Activated CD4-positive, alpha-beta T cell treated with anti-CD3 and anti-CD28 coated beads for 4 hours (primary cell): ENCODE results near the gene PIBF1.
"Not testable (repeated sequence)": the region's sequence is repeated elsewhere in the genome, so short reads cannot be mapped to it uniquely, and the experiment has no call there.

ENCODE experiments used
- DNase-seq, 2 donors: peaks; one replicate each; pipeline ENCODE4 v3.0.0-alpha.2; 2020

Gene PIBF1

GRCh38 chr13:73035660-73036059 lies 253.7 kb downstream of the PIBF1 start:
- no peak for DNase-seq

DNA sequence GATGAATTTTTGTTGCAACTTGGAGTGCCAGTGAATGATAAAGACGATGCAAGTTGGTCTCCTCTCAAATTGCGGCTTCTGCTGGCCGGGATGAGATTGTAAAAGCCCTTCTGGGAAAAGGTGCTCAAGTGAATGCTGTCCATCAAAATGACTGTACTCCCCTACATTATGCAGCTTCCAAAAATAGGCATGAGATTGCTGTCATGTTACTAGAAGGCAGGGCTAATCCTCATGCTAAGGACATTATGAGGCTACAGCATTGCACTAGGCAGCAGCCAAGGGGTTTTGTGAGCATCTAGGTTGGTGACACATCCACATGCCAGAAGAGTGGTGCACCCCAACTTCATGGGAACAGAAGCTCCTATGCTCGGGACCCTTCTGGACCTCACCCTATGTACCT lies 254.6 kb downstream of the PIBF1 start:
- DNase-seq, result no peak

GRCh38 chr13:73038064-73038463 lies 256.1 kb downstream of the PIBF1 start:
- DNase-seq, result no peak

- no peak for DNase-seq
Observed at GRCh38 chr13:73039201-73040108, 257.5 kb downstream of the PIBF1 start.

- no peak for DNase-seq
Observed at GRCh38 chr13:73040484-73040883, 258.6 kb downstream of the PIBF1 start.

DNA sequence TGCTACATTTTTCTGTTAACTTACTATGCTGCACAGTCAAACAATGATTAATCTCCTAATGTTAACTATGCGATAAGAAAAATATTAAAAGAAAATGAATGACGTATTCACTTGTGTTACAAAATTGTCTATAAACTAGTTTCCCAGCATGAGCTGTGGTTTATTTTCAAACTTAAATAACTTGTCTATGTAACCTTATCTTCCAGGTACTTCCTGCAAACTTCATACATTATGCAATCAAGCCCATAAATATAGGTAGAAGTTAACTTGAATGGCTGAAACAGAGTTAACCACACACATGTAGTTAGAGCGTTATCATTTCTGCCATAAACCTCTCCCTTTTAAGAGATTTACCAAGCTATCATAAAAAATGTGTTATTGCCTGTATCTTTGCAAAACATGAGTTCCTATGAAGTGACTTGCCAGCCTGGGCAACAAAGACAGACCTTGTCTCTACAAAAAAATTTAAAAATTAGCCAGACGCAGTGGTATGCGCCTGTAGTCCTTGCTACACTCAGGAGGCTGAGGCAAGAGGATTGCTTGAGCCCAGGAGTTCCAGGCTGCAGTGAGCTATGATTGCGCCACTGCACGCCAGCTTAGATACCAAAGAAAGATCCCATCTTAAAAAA lies 259.1 kb downstream of the PIBF1 start:
- no peak for DNase-seq

DNA sequence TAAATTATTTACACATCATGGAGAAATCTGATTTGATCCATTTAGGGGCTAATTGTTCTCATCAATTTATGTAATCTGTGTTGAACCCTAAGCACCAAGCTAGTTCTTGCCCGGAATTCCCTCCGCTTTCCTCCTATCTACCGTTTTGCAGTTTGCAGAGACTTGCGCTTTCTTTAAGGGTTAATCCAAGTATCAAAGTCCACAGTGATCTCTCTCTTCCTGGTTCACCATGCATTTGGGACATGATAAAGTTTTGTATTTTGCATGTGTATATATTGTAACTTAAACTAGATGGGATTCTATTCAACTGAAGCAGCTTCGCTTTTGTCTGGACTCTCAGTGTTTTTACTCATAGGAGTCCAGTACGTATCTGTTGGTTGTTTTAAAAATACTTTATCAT lies 263.1 kb downstream of the PIBF1 start:
- no peak for DNase-seq

DNA sequence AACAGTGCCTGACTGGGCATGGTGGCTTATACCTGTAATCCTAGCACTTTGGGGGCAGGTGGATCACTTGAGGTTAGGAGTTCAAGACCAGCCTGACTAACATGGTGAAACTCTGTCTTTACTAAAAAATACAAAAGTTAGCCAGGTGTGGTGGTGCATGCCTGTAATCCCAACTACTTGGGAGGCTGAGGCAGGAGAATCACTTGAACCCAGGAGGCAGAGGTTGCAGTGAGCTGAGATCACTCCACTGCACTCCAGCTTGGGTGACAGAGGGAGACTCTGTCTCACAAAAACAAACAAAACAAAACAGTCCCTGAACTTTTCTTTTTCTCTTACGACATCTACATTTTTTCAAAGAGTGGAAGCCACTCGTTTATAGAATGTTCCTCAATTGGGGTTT lies 266.7 kb downstream of the PIBF1 start:
- DNase-seq, result not testable (repeated sequence)

GRCh38 chr13:73054712-73055111 lies 272.8 kb downstream of the PIBF1 start:
- no peak for DNase-seq

DNA sequence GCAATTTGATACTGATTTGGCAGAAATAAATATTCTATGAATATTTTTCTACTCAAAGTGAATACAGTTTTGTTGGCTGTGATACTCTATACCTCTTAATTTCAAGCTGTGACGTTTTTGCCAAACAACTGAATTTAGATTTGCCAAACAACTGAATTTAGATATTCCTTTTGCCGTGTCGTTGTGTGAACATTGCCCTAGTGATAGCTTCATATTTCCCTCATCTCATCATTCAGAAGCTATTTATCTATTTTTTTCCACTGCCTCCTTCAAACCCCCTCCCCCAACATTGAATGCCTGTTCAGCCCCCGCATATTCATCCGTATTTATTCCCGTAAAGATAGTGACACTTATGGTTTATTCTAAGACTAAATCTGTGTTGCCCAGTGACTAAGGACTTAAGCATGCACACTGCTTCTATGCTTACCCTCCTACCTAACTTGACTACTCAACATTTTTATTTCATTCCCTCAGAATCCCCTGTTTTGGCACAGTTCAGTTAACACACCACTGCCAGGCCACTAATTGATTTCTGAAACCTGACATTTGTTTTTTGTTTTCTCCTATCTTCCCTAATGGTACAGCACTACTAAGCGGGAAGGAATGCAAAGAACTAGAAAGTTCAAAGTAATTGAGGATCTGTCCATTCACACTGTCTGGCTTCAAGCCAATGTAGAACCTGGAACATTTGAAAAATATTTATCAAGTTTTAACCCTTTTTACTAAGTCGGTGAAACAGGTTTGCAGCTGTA lies 274.1 kb downstream of the PIBF1 start:
- DNase-seq, result no peak

DNA sequence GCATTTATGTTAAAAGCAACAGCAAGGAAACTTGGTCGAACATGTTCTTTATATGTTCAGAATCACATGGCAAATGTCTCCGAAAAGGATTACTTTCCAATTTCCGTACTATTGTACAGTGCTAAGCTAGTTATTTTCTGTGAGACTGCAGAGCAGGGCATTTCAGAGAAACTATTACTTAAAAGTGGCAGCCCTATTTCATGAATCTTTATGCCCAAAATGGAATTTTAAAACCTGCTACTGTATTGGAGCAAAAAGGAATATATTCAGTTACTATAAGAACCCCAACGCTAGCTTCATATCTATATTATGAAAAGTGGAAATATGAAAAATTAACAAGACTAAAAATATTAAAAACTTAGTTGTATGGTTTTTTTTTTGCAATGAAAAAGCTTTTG lies 274.6 kb downstream of the PIBF1 start:
- no peak for DNase-seq

- DNase-seq, result no peak
Observed at GRCh38 chr13:73057284-73058063, 275.5 kb downstream of the PIBF1 start.

- DNase-seq, result no peak
Observed at GRCh38 chr13:73058064-73058313, 276.1 kb downstream of the PIBF1 start.

- no peak for DNase-seq
Observed at GRCh38 chr13:73058432-73058735, 276.5 kb downstream of the PIBF1 start.

GRCh38 chr13:73058736-73059459 lies 277.0 kb downstream of the PIBF1 start, which contains the start of gene KLF5:
TSS of gene KLF5 (plus strand) at chr13:73059005. CDS start at chr13:73059328, 323 bp downstream.
- peak; percentile 95 to 96 for DNase-seq

DNA sequence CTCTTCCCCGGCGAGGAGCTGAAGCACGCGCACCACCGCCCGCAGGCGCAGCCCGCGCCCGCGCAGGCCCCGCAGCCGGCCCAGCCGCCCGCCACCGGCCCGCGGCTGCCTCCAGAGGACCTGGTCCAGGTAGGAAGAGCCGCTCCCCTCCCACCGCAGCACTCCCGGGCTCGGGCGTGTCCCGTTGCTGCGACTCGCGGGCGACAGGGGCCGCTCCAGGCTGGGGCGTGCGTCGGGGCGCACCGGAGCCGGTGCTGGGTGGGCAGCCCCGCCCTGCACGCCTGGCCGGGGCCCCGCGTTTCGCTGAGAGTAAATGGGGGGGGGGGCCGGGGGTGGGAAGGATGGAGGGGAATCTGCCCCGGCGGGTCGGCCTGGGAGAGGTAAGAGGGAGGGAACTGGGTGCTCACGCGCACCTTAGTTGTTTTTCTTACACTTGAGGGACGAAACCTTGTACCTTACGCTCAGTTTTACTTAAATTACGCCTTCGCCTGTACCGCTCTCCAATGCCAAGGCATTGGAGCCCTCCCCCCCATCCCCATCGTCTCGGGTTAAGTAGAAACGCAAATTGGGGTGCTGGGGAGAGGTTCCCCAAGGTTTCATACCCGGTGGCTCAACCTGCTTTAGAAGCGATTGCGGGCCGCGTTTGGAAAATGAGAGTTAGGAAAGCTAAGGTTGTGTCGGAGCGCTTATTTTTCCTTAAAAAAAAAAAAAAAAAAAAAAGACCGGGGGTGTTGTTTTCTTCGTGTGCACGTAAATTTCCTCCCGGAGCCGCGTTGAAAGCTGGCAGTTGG lies 277.7 kb downstream of the PIBF1 start:
- DNase-seq, result peak; percentile 33 to 43

GRCh38 chr13:73060251-73061160 lies 278.6 kb downstream of the PIBF1 start:
- DNase-seq, result peak in 1 of 2 donors; percentile 2

DNA sequence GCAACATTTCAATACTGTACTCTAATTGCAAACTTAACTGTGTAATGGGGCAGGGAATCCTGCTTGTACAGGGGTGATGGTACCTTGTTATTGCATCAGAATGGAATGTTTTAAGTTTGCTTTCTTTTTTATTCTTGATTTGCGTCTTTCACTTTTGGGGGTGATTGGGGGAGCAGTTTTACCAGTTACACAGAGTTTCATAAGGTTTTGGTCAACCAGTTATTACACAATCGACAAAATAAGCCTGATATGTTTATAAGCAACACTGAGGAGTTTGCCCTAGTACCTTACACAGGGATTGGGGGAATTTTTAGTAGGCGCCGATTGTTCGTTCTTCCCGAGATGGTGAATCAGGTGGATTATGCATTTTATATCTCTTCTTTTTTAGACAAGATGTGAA lies 279.5 kb downstream of the PIBF1 start:
- no peak for DNase-seq

- DNase-seq, result no peak
Observed at GRCh38 chr13:73061876-73062275, 279.9 kb downstream of the PIBF1 start.

DNA sequence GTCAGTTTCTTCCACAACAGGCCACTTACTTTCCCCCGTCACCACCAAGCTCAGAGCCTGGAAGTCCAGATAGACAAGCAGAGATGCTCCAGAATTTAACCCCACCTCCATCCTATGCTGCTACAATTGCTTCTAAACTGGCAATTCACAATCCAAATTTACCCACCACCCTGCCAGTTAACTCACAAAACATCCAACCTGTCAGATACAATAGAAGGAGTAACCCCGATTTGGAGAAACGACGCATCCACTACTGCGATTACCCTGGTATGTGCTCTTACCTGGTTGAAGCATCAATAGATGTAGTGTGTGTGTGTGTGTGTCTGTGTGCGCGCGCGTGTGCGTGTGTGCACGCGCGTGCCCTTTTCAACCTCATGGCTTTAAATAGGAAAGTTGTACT lies 280.5 kb downstream of the PIBF1 start:
- no peak for DNase-seq

DNA sequence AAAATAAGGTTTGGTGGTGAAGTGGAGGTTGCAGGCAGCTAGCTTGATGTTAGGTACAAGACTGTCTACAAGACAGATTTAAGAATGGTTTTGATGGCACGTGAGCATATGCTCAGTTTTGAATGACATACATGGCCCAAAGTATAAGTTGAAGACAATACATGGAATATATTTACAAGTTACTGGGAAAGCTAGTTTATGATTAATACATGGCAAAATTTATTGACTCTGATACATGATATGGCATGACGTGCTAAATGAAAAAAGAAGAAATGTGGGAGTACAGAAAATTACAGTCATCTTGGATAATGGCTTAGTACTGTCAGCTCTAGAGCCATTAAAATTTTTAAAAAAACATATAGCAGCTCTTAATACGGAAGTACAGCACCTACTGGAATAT lies 281.2 kb downstream of the PIBF1 start:
- DNase-seq, result no peak
